Neural cell (in vitro differentiated cells): ENCODE data around the gene APBB2. TPM values are rescaled to one million over a fixed set of nuclear protein-coding genes. Genes with fewer than 3 reads are reported as not detected.

Experiments used
- H2AFZ ChIP-seq: fragments of 200-600, 300-800 bp; sonication (generic), shearing (Covaris generic); 2 replicates; pipeline ENCODE4 v1.6.0; 2014; ENCODE audit warnings: low read depth, mild to moderate bottlenecking, antibody characterized with exemption, low read length, moderate library complexity
- H3F3A ChIP-seq: fragments of 200-600 bp; shearing (Covaris generic); 2 replicates; pipeline ENCODE4 v1.6.1; 2016; ENCODE audit warnings: mild to moderate bottlenecking, moderate library complexity, mixed read lengths, antibody characterized with exemption, low read length; ENCODE audit not compliant: insufficient read depth, poor library complexity, severe bottlenecking
- H3K27ac ChIP-seq: fragments of 200-600, 300-800 bp; sonication (generic), shearing (Covaris generic); 2 replicates; pipeline ENCODE4 v1.5.1; 2014; ENCODE audit warnings: mild to moderate bottlenecking, low read length, moderate library complexity
- H3K27me3 ChIP-seq: fragments of 300-800, 200-600 bp; sonication (generic), shearing (Covaris generic); 2 replicates; pipeline ENCODE4 v1.6.0; 2014; ENCODE audit warnings: mild to moderate bottlenecking, low read depth, low read length, moderate library complexity; ENCODE audit not compliant: insufficient read depth
- H3K36me3 ChIP-seq: fragments of 300-800, 200-600 bp; sonication (generic), shearing (Covaris generic); 2 replicates; pipeline ENCODE4 v1.5.1; 2014; ENCODE audit warnings: mild to moderate bottlenecking, antibody characterized with exemption, low read length, moderate library complexity; ENCODE audit not compliant: insufficient read depth
- H3K4me2 ChIP-seq: fragments of 300-800, 200-600 bp; sonication (generic), shearing (Covaris generic); 2 replicates; pipeline ENCODE4 v1.6.0; 2014; ENCODE audit warnings: mild to moderate bottlenecking, low read length
- H3K4me3 ChIP-seq: fragments of 300-800, 200-600 bp; sonication (generic), shearing (Covaris generic); 2 replicates; pipeline ENCODE4 v1.5.1; 2014; ENCODE audit warnings: mild to moderate bottlenecking, low read length, moderate library complexity
- H3K79me2 ChIP-seq: fragments of 200-600 bp; shearing (Covaris generic); replicated peaks from 2 replicates; pipeline ENCODE4 v1.6.0; 2014; ENCODE audit warnings: mild to moderate bottlenecking, low read length, moderate library complexity; ENCODE audit not compliant: insufficient read depth
- H3K9ac ChIP-seq: fragments of 300-800, 200-600 bp; sonication (generic), shearing (Covaris generic); 2 replicates; pipeline ENCODE4 v1.6.1; 2016; ENCODE audit warnings: mild to moderate bottlenecking, low read length, mixed read lengths
- H3K9me2 ChIP-seq: fragments of 200-600 bp; shearing (Covaris generic); 2 replicates; pipeline ENCODE4 v1.6.1; 2016; ENCODE audit warnings: mild to moderate bottlenecking, low read length, mixed read lengths; ENCODE audit not compliant: insufficient read depth
- H3K9me3 ChIP-seq: fragments of 200-600, 300-800 bp; sonication (generic), shearing (Covaris generic); 2 replicates; pipeline ENCODE4 v1.6.1; 2016; ENCODE audit warnings: mild to moderate bottlenecking, mixed run types, low read length, moderate library complexity, mixed read lengths
- H4K20me1 ChIP-seq: fragments of 200-600 bp; shearing (Covaris generic); 2 replicates; pipeline ENCODE4 v1.6.1; 2016; ENCODE audit warnings: mild to moderate bottlenecking, mixed run types; ENCODE audit not compliant: insufficient read depth
- CTCF ChIP-seq: fragments of 450-650 bp; IDR thresholded peaks from 2 replicates; pipeline ENCODE4 v1.5.1; 2014; ENCODE audit warnings: antibody characterized with exemption, mild to moderate bottlenecking, moderate library complexity; ENCODE audit not compliant: poor library complexity, severe bottlenecking
- EP300 ChIP-seq: fragments of 450-650 bp; conservative IDR thresholded peaks from 2 replicates; pipeline ENCODE4 v1.6.1; 2014; ENCODE audit warnings: antibody characterized with exemption, mild to moderate bottlenecking, moderate library complexity; ENCODE audit not compliant: poor library complexity, severe bottlenecking
- EZH2 ChIP-seq: fragments of 200-600, 300-800 bp; shearing (Covaris generic), sonication (generic); IDR thresholded peaks from 2 replicates; pipeline ENCODE4 v1.6.1; 2014; ENCODE audit warnings: antibody characterized with exemption, low read length, borderline replicate concordance, mild to moderate bottlenecking; ENCODE audit not compliant: insufficient read depth, poor library complexity, severe bottlenecking
- MXI1 ChIP-seq: fragments of 450-650 bp; conservative IDR thresholded peaks from 2 replicates; pipeline ENCODE4 v1.6.1; 2014; ENCODE audit warnings: antibody characterized with exemption, mild to moderate bottlenecking; ENCODE audit not compliant: poor library complexity, severe bottlenecking
- POLR2AphosphoS5 ChIP-seq: IDR thresholded peaks from 2 replicates; pipeline ENCODE4 v1.6.1; 2012
- RAD21 ChIP-seq: fragments of 450-650 bp; conservative IDR thresholded peaks from 2 replicates; pipeline ENCODE4 v1.6.1; 2014; ENCODE audit warnings: antibody characterized with exemption, mild to moderate bottlenecking, moderate library complexity
- SMC3 ChIP-seq: fragments of 450-650 bp; conservative IDR thresholded peaks from 2 replicates; pipeline ENCODE4 v1.6.1; 2014; ENCODE audit warnings: antibody characterized with exemption, mild to moderate bottlenecking, moderate library complexity; ENCODE audit not compliant: poor library complexity
- TAF1 ChIP-seq: IDR thresholded peaks from 2 replicates; pipeline ENCODE4 v1.6.1; 2012; ENCODE audit warnings: low read depth
- polyA plus RNA-seq: library from polyadenylated mRNA; depleted of rRNA; stranded (reverse); fragments of >200 nt; gene quantifications from 2 replicates; pipeline ENCODE4 v1.2.3, GENCODE V29; 2014
- TF ChIP-seq, protein P1 (sequence below): IDR thresholded peaks from 2 replicates; pipeline ENCODE4 v1.6.1; 2012; ENCODE audit warnings: borderline replicate concordance

Gene APBB2
- polyA plus RNA-seq, 1 donor from 2014 or later, result 41.9 TPM

DNA sequence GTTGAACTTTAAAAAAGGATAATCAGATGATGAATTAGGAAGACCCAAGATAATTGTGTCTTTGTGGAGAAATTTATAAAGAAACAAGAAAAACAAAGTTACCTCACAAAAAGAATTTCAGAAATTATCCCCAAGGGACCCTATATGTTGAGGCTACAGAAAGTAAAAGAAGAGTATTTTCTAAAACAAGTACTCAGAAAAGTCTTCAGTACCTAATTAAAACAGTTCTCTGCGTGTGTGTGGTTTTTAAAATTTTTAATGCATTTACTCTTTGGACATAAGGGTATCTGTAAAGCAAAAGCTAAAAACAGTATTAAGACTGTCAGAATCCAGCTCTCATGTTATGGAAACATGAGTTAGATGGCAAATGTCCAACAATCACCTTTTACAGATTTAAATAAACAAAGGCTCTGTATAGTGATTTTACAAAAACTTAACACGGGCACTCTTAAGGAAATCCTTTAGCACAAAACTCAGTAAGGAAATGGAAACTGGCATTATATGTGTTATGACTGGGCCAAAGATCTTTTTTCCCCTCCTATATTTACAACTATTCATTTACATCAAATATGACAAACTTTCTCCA lies 277.1 kb downstream of the APBB2 start:
- H3K9me2 ChIP-seq, result no peaks in the 10 kb centered on the region
- H4K20me1 ChIP-seq, result no peaks in the 10 kb centered on the region
- no peak overlapping the region for H2AFZ ChIP-seq
- no peak overlapping the region for H3K9ac ChIP-seq
- no peak overlapping the region for H3K27ac ChIP-seq
- no peaks in the 10 kb centered on the region for H3K79me2 ChIP-seq
- no peaks in the 10 kb centered on the region for H3K27me3 ChIP-seq
- H3F3A ChIP-seq, result no peaks in the 10 kb centered on the region
- no peaks in the 10 kb centered on the region for H3K9me3 ChIP-seq
- no peak overlapping the region for H3K4me3 ChIP-seq
- H3K4me2 ChIP-seq, result no peak overlapping the region
- no peaks in the 10 kb centered on the region for H3K36me3 ChIP-seq
- no peak for TF ChIP-seq SMC3
- TF ChIP-seq EP300, result no peak
- TF ChIP-seq TAF1, result no peak
- TF ChIP-seq POLR2AphosphoS5, result no peak
- no peak for TF ChIP-seq EZH2
- TF ChIP-seq MXI1, result no peak
- TF ChIP-seq, protein P1, sequence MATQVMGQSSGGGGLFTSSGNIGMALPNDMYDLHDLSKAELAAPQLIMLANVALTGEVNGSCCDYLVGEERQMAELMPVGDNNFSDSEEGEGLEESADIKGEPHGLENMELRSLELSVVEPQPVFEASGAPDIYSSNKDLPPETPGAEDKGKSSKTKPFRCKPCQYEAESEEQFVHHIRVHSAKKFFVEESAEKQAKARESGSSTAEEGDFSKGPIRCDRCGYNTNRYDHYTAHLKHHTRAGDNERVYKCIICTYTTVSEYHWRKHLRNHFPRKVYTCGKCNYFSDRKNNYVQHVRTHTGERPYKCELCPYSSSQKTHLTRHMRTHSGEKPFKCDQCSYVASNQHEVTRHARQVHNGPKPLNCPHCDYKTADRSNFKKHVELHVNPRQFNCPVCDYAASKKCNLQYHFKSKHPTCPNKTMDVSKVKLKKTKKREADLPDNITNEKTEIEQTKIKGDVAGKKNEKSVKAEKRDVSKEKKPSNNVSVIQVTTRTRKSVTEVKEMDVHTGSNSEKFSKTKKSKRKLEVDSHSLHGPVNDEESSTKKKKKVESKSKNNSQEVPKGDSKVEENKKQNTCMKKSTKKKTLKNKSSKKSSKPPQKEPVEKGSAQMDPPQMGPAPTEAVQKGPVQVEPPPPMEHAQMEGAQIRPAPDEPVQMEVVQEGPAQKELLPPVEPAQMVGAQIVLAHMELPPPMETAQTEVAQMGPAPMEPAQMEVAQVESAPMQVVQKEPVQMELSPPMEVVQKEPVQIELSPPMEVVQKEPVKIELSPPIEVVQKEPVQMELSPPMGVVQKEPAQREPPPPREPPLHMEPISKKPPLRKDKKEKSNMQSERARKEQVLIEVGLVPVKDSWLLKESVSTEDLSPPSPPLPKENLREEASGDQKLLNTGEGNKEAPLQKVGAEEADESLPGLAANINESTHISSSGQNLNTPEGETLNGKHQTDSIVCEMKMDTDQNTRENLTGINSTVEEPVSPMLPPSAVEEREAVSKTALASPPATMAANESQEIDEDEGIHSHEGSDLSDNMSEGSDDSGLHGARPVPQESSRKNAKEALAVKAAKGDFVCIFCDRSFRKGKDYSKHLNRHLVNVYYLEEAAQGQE, result no peak
- TF ChIP-seq RAD21, result no peak
- no peak for TF ChIP-seq CTCF

- H3K27ac ChIP-seq, result no peak overlapping the region
Measured at GRCh38 chr4:40934676-40935075, 279.7 kb downstream of the APBB2 start.

More at GRCh38 chr4:40934676-40935075, 279.7 kb downstream of the APBB2 start:
- no peak overlapping the region for H3K9ac ChIP-seq
- no peaks in the 10 kb centered on the region for H3K36me3 ChIP-seq
- H3K4me2 ChIP-seq, result no peak overlapping the region
- H3K79me2 ChIP-seq, result no peaks in the 10 kb centered on the region
- no peak overlapping the region for H2AFZ ChIP-seq
- TF ChIP-seq EP300 (no peak), TAF1 (no peak), POLR2AphosphoS5 (no peak), EZH2 (no peak), CTCF (no peak), SMC3 (no peak), MXI1 (no peak), RAD21 (no peak)
- TF ChIP-seq, protein P1, result no peak
- H3K4me3 ChIP-seq, result no peak overlapping the region
- no peaks in the 10 kb centered on the region for H4K20me1 ChIP-seq
- H3K9me3 ChIP-seq, result no peaks in the 10 kb centered on the region
- H3F3A ChIP-seq, result no peaks in the 10 kb centered on the region
- no peaks in the 10 kb centered on the region for H3K9me2 ChIP-seq
- H3K27me3 ChIP-seq, result no peaks in the 10 kb centered on the region
